Right lobe of liver (tissue), 6 donors: ENCODE measurements around the gene KCNH5. TPM values are rescaled to one million over a fixed set of nuclear protein-coding genes. Genes with fewer than 3 reads are reported as not detected.
"Not testable (repeated sequence)": the region's sequence is repeated elsewhere in the genome, so short reads cannot be mapped to it uniquely, and the experiment has no call there.

Source experiments
- ATAC-seq, 4 donors: fragments of 200-7000 bp; cut with Tn5 transposase; one replicate each; pipeline ENCODE4 v1.9.1; 2020; ENCODE audit warnings: mild to moderate bottlenecking in 4 of 4, moderate library complexity in 4 of 4
- DNase-seq, 3 donors: peaks; one replicate each; pipeline ENCODE4 v3.0.0-alpha.2; 2020
- H3K27ac ChIP-seq, 3 donors: fragments of 200-600 bp; one replicate each; pipeline ENCODE4 v1.8.0; 2022
- H3K27me3 ChIP-seq, 2 donors: fragments of 200-600 bp; one replicate each; pipeline ENCODE4 v1.8.0; 2022
- H3K36me3 ChIP-seq, 4 donors: fragments of 200-600 bp; sonication (generic) in 1 of 4; one replicate each; pipeline versions ENCODE4 v1.5.1 to v1.8.0; 2017 to 2022; ENCODE audit warnings: control low read depth in 1 of 4
- H3K4me1 ChIP-seq, 4 donors: fragments of 200-600 bp; sonication (generic) in 1 of 4; one replicate each; pipeline versions ENCODE4 v1.5.1 to v1.8.0; 2017 to 2022; ENCODE audit warnings: control low read depth in 1 of 4
- H3K4me3 ChIP-seq, 3 donors: fragments of 200-600 bp; one replicate each; pipeline ENCODE4 v1.8.0; 2022
- H3K9me3 ChIP-seq, 4 donors: fragments of 200-600 bp; sonication (generic) in 1 of 4; one replicate each; pipeline versions ENCODE4 v1.5.1 to v1.8.0; 2017 to 2022; ENCODE audit warnings: control low read depth in 1 of 4
- POLR2A ChIP-seq: fragments of 450-650 bp; IDR thresholded peaks from one replicate; pipeline ENCODE4 v1.6.1; 2017; ENCODE audit warnings: antibody characterized with exemption, mild to moderate bottlenecking
- WGBS: methylation state at CpG from one replicate; pipeline ENCODE4 v1.1.6; 2018; ENCODE audit warnings: low coverage, low lambda C conversion rate; ENCODE audit not compliant: insufficient coverage; ENCODE audit errors: missing lambda C conversion rate; 5-methylcytosine and 5-hydroxymethylcytosine counted together
- intact Hi-C, 2 donors: fragments of 100-400 bp; cut with DNase I; formaldehyde crosslinking; loops; one replicate each; pipeline versions ENCODE4 v1.11.2 to v1.14.1; 2022
- total RNA-seq, 6 experiments: library from RNA; depleted of rRNA in 2 of 6; stranded (reverse); fragments of >200 nt in 2 of 6; fragmentation: NEBNext Ultra II Directional in 3 of 6; extraction: Animal tissue kit (Norgen Biotek cat#: 25700) in 3 of 6; gene quantifications; one replicate each; pipeline versions ENCODE4 v1.1.0 to v1.2.4, GENCODE V29; 2016 to 2023
- TF ChIP-seq, protein P1 (sequence below), 4 donors: fragments of 200-600 bp in 3 of 4; fragments of 450-650 bp in 1 of 4; IDR thresholded peaks; one replicate each; pipeline versions ENCODE4 v1.5.1 to v1.8.0; 2016 to 2022; ENCODE audit warnings: antibody characterized with exemption in 4 of 4, mild to moderate bottlenecking in 2 of 4
- donor health status: DM: no; HTN: yes; CAD: no.
- donor health status: DM: no; HTN: no; CAD: no.
- donor health status: DM: no; HTN: no; CAD: no.
- donor health status: DM: no; HTN: yes; CAD: no.
- donor health status: DM: no; HTN: yes; CAD: no.

KCNH5 gene
- total RNA-seq, 6 experiments from 2014 or later, result not detected

DNA sequence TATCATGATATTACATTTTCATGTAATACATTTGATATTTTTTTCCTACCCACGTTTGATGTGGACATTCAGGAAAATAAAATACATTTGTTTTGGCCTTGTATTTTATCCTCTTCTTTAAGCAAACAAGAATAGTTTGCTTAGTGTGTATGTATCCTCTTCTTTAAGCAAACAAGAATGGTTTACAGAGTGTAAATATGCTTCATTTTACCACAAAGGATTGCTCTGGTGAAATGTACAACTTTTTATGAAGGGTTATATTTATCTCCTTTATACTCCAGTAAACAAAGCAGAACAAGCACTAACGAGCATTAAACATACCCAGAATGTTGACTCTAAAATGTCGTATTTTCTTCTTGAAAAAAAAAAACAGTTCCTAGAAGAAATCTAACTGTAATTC, 244.7 kb downstream of the KCNH5 start:
- Histone ChIP-seq H3K27ac (no peak overlapping the region), H3K4me1 (no peaks in the 10 kb centered on the region), H3K36me3 (no peaks in the 10 kb centered on the region), H3K4me3 (no peak overlapping the region), H3K9me3 (no peaks in the 10 kb centered on the region), H3K27me3 (no peaks in the 10 kb centered on the region)
- WGBS, result 14% methylated on average over 3 of the region's 3 CpGs
- DNase-seq (no peak), ATAC-seq (no peak)
- no peak for TF ChIP-seq POLR2A
- TF ChIP-seq, protein P1, sequence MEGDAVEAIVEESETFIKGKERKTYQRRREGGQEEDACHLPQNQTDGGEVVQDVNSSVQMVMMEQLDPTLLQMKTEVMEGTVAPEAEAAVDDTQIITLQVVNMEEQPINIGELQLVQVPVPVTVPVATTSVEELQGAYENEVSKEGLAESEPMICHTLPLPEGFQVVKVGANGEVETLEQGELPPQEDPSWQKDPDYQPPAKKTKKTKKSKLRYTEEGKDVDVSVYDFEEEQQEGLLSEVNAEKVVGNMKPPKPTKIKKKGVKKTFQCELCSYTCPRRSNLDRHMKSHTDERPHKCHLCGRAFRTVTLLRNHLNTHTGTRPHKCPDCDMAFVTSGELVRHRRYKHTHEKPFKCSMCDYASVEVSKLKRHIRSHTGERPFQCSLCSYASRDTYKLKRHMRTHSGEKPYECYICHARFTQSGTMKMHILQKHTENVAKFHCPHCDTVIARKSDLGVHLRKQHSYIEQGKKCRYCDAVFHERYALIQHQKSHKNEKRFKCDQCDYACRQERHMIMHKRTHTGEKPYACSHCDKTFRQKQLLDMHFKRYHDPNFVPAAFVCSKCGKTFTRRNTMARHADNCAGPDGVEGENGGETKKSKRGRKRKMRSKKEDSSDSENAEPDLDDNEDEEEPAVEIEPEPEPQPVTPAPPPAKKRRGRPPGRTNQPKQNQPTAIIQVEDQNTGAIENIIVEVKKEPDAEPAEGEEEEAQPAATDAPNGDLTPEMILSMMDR (IDR thresholded peaks at IDR 0.05), result no peak
- intact Hi-C loops, result no loop called here

DNA sequence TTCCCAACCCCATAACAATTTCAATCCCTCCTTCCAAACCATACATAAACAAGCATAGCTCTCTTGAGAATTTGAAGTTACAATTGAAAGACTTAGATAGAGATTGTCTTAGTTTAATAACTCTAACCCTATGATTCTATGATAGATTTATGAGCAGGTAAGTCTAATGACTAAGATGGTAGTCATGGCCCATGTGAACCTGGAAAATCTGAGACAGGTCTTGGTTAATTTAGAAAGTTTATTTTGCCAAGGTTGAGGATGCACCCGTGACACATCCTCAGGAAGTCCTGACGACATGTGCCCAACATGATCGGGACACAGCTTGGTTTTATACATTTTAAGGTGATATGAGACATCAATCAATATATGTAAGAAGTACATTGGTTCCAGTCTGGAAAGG, 248.8 kb downstream of the KCNH5 start:
- Histone ChIP-seq H3K9me3 (no peaks in the 10 kb centered on the region), H3K4me1 (no peaks in the 10 kb centered on the region), H3K27ac (no peak overlapping the region), H3K4me3 (no peak overlapping the region), H3K36me3 (no peaks in the 10 kb centered on the region), H3K27me3 (no peaks in the 10 kb centered on the region)
- ATAC-seq (no peak), DNase-seq (no peak)
- TF ChIP-seq, protein P1 (IDR thresholded peaks at IDR 0.05), result no peak
- no peak for TF ChIP-seq POLR2A
- 58% methylated on average over 3 of the region's 3 CpGs for WGBS
- intact Hi-C loops, result no loop called here

DNA sequence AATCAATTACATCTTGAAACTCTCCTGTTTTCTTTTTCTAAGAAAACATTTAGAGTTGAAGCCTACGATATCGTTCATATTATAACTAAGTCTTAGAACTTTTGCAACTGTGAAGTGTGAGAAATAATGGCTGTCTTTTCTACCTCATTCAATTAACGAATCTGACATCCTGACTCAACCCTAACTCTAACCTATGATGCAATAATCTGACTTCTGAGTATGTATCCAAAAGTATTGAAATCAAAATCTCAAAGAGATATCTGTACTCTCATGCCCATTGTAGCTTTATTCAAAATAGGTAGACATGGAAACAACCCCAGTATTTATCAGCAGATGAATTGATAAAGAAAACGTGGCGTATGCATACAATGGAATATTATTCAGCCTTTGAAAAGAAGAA, 252.7 kb downstream of the KCNH5 start:
- no peaks in the 10 kb centered on the region for H3K36me3 ChIP-seq
- intact Hi-C loops, result no loop called here
- no peak overlapping the region for H3K4me3 ChIP-seq
- no peaks in the 10 kb centered on the region for H3K9me3 ChIP-seq
- no peaks in the 10 kb centered on the region for H3K4me1 ChIP-seq
- no peak overlapping the region for H3K27ac ChIP-seq
- ATAC-seq, result no peak
- DNase-seq, result no peak
- no peaks in the 10 kb centered on the region for H3K27me3 ChIP-seq
- WGBS, result 54% methylated on average over 5 of the region's 5 CpGs
- TF ChIP-seq, protein P1 (IDR thresholded peaks at IDR 0.05), result no peak
- TF ChIP-seq POLR2A, result no peak

DNA sequence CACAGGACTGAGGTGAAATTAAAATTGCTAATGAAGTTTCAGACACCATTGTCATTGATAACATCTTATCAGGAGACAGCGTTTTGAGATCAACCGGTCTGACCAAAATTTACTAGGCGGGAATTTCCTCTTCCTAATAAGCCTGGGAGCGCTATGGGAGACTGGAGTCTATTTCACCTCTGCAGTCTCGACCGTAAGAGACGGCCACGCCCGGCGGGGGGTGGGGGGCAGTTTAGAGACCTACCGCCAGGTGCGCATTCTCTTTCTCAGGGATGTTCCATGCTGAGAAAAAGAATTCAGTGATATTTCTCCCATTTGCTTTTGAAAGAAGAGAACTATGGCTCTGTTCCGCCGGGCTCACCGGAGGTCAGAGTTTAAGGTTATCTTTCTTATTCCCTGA, 263.9 kb downstream of the KCNH5 start:
- H3K4me3 ChIP-seq, DNase-seq, ATAC-seq, intact Hi-C loops, H3K36me3 ChIP-seq, H3K9me3 ChIP-seq, H3K27ac ChIP-seq, H3K27me3 ChIP-seq, H3K4me1 ChIP-seq: not testable (repeated sequence)
- WGBS, result 40% methylated on average over 11 of the region's 15 CpGs

DNA sequence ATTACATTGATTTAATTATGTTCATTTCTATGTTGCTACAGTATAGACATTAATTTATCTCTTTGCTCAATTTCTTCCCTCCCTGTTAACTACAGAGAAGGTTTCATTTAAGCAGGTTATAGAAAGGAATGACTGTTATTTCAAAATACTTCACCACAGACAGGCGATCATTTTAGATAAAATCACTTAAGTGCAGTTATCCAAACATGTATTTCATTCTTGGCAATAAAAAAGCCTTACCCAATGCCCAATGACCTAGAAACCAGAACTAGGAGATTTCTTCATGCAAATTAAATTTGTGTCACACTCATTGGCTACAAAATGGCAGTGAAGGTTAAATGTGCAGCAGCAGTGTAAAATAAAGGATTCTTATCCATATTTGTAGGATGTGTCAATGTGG, 266.4 kb downstream of the KCNH5 start:
- Histone ChIP-seq H3K4me3 (no peak overlapping the region), H3K4me1 (no peaks in the 10 kb centered on the region), H3K36me3 (no peaks in the 10 kb centered on the region), H3K27ac (no peak overlapping the region), H3K27me3 (no peaks in the 10 kb centered on the region), H3K9me3 (peaks cover 0 to 3% (median 0%) of the 10 kb centered on the region in 4 donors)
- no peak for DNase-seq
- 46% methylated on average over 1 of the region's 1 CpG for WGBS
- intact Hi-C loops, result no loop called here
- no peak for ATAC-seq
- no peak for TF ChIP-seq POLR2A
- TF ChIP-seq, protein P1 (IDR thresholded peaks at IDR 0.05), result no peak
